Tibial nerve (tissue), 3 donors: ENCODE data around the gene SGPP1.

ENCODE experiments used
- EP300 ChIP-seq, 2 donors: sonication (generic); formaldehyde crosslinking; IDR thresholded peaks; one replicate each; pipeline ENCODE4 v1.6.1; 2017; ENCODE audit warnings: antibody characterized with exemption in 2 of 2, mild to moderate bottlenecking in 1 of 2
- POLR2A ChIP-seq, 2 donors: fragments of 450-650 bp; IDR thresholded peaks; one replicate each; pipeline ENCODE4 v1.6.1; 2017; ENCODE audit warnings: antibody characterized with exemption in 2 of 2, mild to moderate bottlenecking in 2 of 2, moderate library complexity in 2 of 2

- TF ChIP-seq EP300 (IDR thresholded peaks at IDR 0.05) (no peak), POLR2A (IDR thresholded peaks at IDR 0.05) (no peak)
Measured at GRCh38 chr14:63713058-63713457, 14.8 kb downstream of the SGPP1 start.
